HEK293T (cell line): ENCODE measurements around the gene MEGF8.

Experiments
- FOXM1 ChIP-seq: fragments of 450-650 bp; IDR thresholded peaks from 2 replicates; pipeline ENCODE4 v1.6.1; 2017; ENCODE audit warnings: mild to moderate bottlenecking, borderline replicate concordance
- PKNOX1 ChIP-seq: fragments of 450-650 bp; IDR thresholded peaks from 2 replicates; pipeline ENCODE4 v1.6.1; 2016
- SP1 ChIP-seq: fragments of 450-650 bp; IDR thresholded peaks from 2 replicates; pipeline ENCODE4 v1.6.1; 2017

- no peak for TF ChIP-seq PKNOX1
- TF ChIP-seq SP1 = no peak
- TF ChIP-seq FOXM1 = no peak
Observed at GRCh38 chr19:42292042-42292960, 33.1 kb upstream of the MEGF8 start.
